CD8-positive, alpha-beta memory T cell (primary cell): ENCODE measurements around the gene PLD6. TPM values are rescaled to one million over a fixed set of nuclear protein-coding genes. Genes with fewer than 3 reads are reported as not detected.

Experiments
- CTCF ChIA-PET: fragments of 350-600 bp; sonication (Branson Sonifier 250); formaldehyde crosslinking; loops from one replicate; lab custom pipeline; 2021; ENCODE audit warnings: antibody characterized with exemption; lab: Charles Lee
- POLR2A ChIA-PET: fragments of 350-600 bp; sonication (Branson Sonifier 250); formaldehyde crosslinking; loops from one replicate; lab custom pipeline; 2021; ENCODE audit warnings: antibody characterized with exemption; lab: Charles Lee
- DNase-seq, 5 donors: peaks; one replicate each; pipeline versions ENCODE4 v3.0.0 to v3.0.0-alpha.2; 2020 to 2022; ENCODE audit warnings: mixed read lengths in 1 of 5
- H3K27ac ChIP-seq: one replicate; pipeline ENCODE4 v1.7.0; 2013; ENCODE audit warnings: low read depth, mild to moderate bottlenecking, low read length, moderate library complexity
- H3K27me3 ChIP-seq: 2 replicates; pipeline ENCODE4 v1.7.0; 2013; ENCODE audit warnings: low read length, mild to moderate bottlenecking; ENCODE audit not compliant: insufficient read depth, poor library complexity, severe bottlenecking
- H3K36me3 ChIP-seq: 2 replicates; pipeline ENCODE4 v1.7.0; 2013; ENCODE audit warnings: mild to moderate bottlenecking, low read length, moderate library complexity; ENCODE audit not compliant: insufficient read depth
- H3K4me1 ChIP-seq: 2 replicates; pipeline ENCODE4 v1.7.0; 2013; ENCODE audit warnings: mild to moderate bottlenecking, low read length, moderate library complexity; ENCODE audit not compliant: insufficient read depth
- H3K4me3 ChIP-seq: 2 replicates; pipeline ENCODE4 v1.7.0; 2013; ENCODE audit warnings: mild to moderate bottlenecking, low read length
- H3K9me3 ChIP-seq: 2 replicates; pipeline ENCODE4 v1.7.0; 2013; ENCODE audit warnings: mild to moderate bottlenecking, low read length
- H3K27ac Mint-ChIP-seq, 8 donors: one replicate each; pipeline ENCODE4 v1.8.0; 2020 to 2021; ENCODE audit warnings: mixed read lengths in 8 of 8, mild to moderate bottlenecking in 6 of 8, inconsistent platforms in 3 of 8, moderate library complexity in 3 of 8
- H3K27me3 Mint-ChIP-seq, 2 donors: one replicate each; pipeline ENCODE4 v1.8.0; 2020 to 2021; ENCODE audit warnings: mixed read lengths in 2 of 2, mild to moderate bottlenecking in 1 of 2, moderate library complexity in 1 of 2
- H3K36me3 Mint-ChIP-seq, 3 donors: one replicate each; pipeline ENCODE4 v1.8.0; 2020 to 2021; ENCODE audit warnings: mixed read lengths in 3 of 3, inconsistent platforms in 1 of 3, mild to moderate bottlenecking in 1 of 3
- H3K4me1 Mint-ChIP-seq, 3 donors: one replicate each; pipeline ENCODE4 v1.8.0; 2020 to 2021; ENCODE audit warnings: mixed read lengths in 3 of 3, inconsistent platforms in 1 of 3, mild to moderate bottlenecking in 1 of 3
- H3K4me3 Mint-ChIP-seq, 7 donors: one replicate each; pipeline ENCODE4 v1.8.0; 2020 to 2021; ENCODE audit warnings: mixed read lengths in 7 of 7, mild to moderate bottlenecking in 6 of 7, moderate library complexity in 4 of 7, inconsistent platforms in 2 of 7
- H3K9me3 Mint-ChIP-seq, 5 donors: one replicate each; pipeline ENCODE4 v1.8.0; 2020 to 2022; ENCODE audit warnings: mixed read lengths in 5 of 5, mild to moderate bottlenecking in 3 of 5, moderate library complexity in 2 of 5, inconsistent platforms in 1 of 5
- polyA plus RNA-seq: library from polyadenylated mRNA; unstranded; fragments of 300-500 nt; fragmentation: Illumina TruSeq; gene quantifications from one replicate; pipeline ENCODE4 v1.2.3, GENCODE V29; 2021
- total RNA-seq, 2 experiments: library from RNA; stranded (reverse); gene quantifications; one replicate each; pipeline ENCODE4 v1.2.3, GENCODE V29; 2021

The PLD6 gene
- total and polyA plus RNA-seq, 3 experiments from 2014 or later = 6.9 to 28.4 (median 26.5) TPM

DNA sequence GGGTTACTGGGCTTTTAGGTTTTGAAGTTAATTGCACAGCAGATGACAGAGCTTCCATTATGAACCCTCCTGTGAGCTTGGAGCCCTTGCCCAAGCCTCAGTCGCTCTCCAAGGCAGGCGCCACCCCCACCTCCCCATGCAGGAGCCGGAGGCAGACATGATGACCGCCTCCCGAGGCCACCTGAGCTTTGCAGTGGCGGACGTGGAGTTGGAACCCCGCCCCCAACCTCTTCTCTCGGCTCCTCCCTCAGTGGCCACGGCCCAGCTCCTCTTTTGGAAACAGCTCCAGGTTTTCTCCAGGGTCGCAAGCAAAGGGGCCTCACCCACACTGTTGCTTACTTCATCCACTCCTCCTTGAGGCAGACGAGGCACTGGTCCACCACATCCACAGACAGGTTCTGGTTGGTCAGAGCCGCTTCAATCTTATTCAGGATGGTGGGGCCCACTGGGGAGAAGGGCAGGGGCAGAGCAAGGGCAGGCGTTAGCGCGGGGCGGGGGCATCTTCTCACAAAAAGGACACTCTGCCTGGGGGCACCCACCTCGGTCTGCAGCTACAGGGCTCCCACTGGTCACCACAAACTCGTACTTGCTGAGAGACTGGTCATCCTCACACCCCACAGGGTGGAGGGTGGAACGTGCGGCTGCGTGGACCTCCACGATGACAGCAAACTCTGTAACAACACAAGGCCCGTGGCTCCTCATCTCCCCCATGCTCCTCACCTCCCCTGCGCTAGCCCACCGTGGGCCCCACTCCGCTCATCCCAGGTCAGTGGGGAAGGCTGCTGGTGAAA lies 8.7 kb upstream of the PLD6 start:
- no peaks in the 10 kb centered on the region for H3K4me1 Mint-ChIP-seq
- no peak overlapping the region for H3K4me3 ChIP-seq
- ChIA-PET CTCF (no interaction called here), POLR2A (no interaction called here)
- H3K27ac ChIP-seq = no peak overlapping the region
- H3K4me1 ChIP-seq = no peaks in the 10 kb centered on the region
- no peaks in the 10 kb centered on the region for H3K9me3 ChIP-seq
- no peaks in the 10 kb centered on the region for H3K27me3 Mint-ChIP-seq
- H3K27me3 ChIP-seq = no peaks in the 10 kb centered on the region
- H3K4me3 Mint-ChIP-seq = no peak overlapping the region
- peaks cover 4 to 69% (median 12%) of the 10 kb centered on the region in 3 donors for H3K36me3 Mint-ChIP-seq
- DNase-seq = no peak
- H3K27ac Mint-ChIP-seq = peak overlapping the region in 1 of 8 donors; percentile 74
- no peaks in the 10 kb centered on the region for H3K9me3 Mint-ChIP-seq
- H3K36me3 ChIP-seq = peaks cover 18% of the 10 kb centered on the region

- peaks cover 18% of the 10 kb centered on the region for H3K36me3 ChIP-seq
- H3K4me3 ChIP-seq = no peak overlapping the region
- H3K27me3 Mint-ChIP-seq = no peaks in the 10 kb centered on the region
- no peaks in the 10 kb centered on the region for H3K4me1 ChIP-seq
- H3K9me3 Mint-ChIP-seq = no peaks in the 10 kb centered on the region
- no peaks in the 10 kb centered on the region for H3K4me1 Mint-ChIP-seq
- H3K27me3 ChIP-seq = no peaks in the 10 kb centered on the region
- H3K27ac Mint-ChIP-seq = no peak overlapping the region
- no peak overlapping the region for H3K27ac ChIP-seq
- ChIA-PET CTCF (interaction anchor here (1.4 kb wide), 1 partner anchor 13 kb away, joined by 3 read pairs; no protein-coding TSS in a partner anchor), POLR2A (no interaction called here)
- H3K4me3 Mint-ChIP-seq = no peak overlapping the region
- no peak for DNase-seq
- H3K36me3 Mint-ChIP-seq = peaks cover 4 to 62% (median 11%) of the 10 kb centered on the region in 3 donors
- no peaks in the 10 kb centered on the region for H3K9me3 ChIP-seq
These were observed 7.6 kb upstream of the PLD6 start for GRCh38 chr17:17213775-17214174.

- H3K27me3 Mint-ChIP-seq = peaks cover 0 to 3% of the 10 kb centered on the region in 2 donors
- Histone ChIP-seq H3K9me3 (no peaks in the 10 kb centered on the region), H3K27ac (no peak overlapping the region), H3K27me3 (no peaks in the 10 kb centered on the region), H3K36me3 (peaks cover 3% of the 10 kb centered on the region), H3K4me3 (no peak overlapping the region), H3K4me1 (peaks cover 31% of the 10 kb centered on the region)
- DNase-seq = peak in 1 of 5 donors; percentile 27
- ChIA-PET CTCF (interaction anchor here (1.1 kb wide), 1 partner anchor 29 kb away, joined by 3 read pairs; no protein-coding TSS in a partner anchor), POLR2A (no interaction called here)
- H3K4me1 Mint-ChIP-seq = peaks cover 25 to 36% (median 26%) of the 10 kb centered on the region in 3 donors
- peaks cover 0 to 15% (median 2%) of the 10 kb centered on the region in 3 donors for H3K36me3 Mint-ChIP-seq
- H3K9me3 Mint-ChIP-seq = no peaks in the 10 kb centered on the region
- H3K27ac Mint-ChIP-seq = peak overlapping the region in 6 of 8 donors; percentile 9 to 94 (median 26)
- peak overlapping the region in 1 of 7 donors; percentile 38 for H3K4me3 Mint-ChIP-seq
These were observed 1.9 kb upstream of the PLD6 start for GRCh38 chr17:17207998-17208397.

- Histone ChIP-seq H3K4me3 (no peak overlapping the region), H3K9me3 (no peaks in the 10 kb centered on the region), H3K4me1 (peaks cover 31% of the 10 kb centered on the region), H3K36me3 (peaks cover 4% of the 10 kb centered on the region), H3K27ac (no peak overlapping the region), H3K27me3 (no peaks in the 10 kb centered on the region)
- H3K27me3 Mint-ChIP-seq = peaks cover 0 to 3% of the 10 kb centered on the region in 2 donors
- POLR2A ChIA-PET = no interaction called here
- peak overlapping the region; percentile 78 to 97 (median 88) for H3K27ac Mint-ChIP-seq
- CTCF ChIA-PET = interaction anchor here (0.6 to 1.2 kb wide), 3 partner anchors 28 to 103 kb away, joined by 3 to 4 read pairs (median 4); no protein-coding TSS in a partner anchor
- peaks cover 25 to 42% (median 34%) of the 10 kb centered on the region in 3 donors for H3K4me1 Mint-ChIP-seq
- H3K36me3 Mint-ChIP-seq = peaks cover 0 to 18% (median 3%) of the 10 kb centered on the region in 3 donors
- H3K4me3 Mint-ChIP-seq = peak overlapping the region in 6 of 7 donors; percentile 32 to 77 (median 50)
- no peak for DNase-seq
- H3K9me3 Mint-ChIP-seq = no peaks in the 10 kb centered on the region
These were observed 791 bp upstream of the PLD6 start for GRCh38 chr17:17206913-17207335.

GRCh38 chr17:17205368-17206123 lies 587 bp downstream of the PLD6 start:
- peaks cover 31% of the 10 kb centered on the region for H3K4me1 ChIP-seq
- no peaks in the 10 kb centered on the region for H3K9me3 ChIP-seq
- peaks cover 0 to 3% of the 10 kb centered on the region in 2 donors for H3K27me3 Mint-ChIP-seq
- peak; percentile 42 to 71 (median 46) for DNase-seq
- H3K27me3 ChIP-seq = no peaks in the 10 kb centered on the region
- peak overlapping the region; percentile 86 to 94 (median 89) for H3K4me3 Mint-ChIP-seq
- H3K27ac Mint-ChIP-seq = peak overlapping the region; percentile 87 to 98 (median 94)
- H3K36me3 Mint-ChIP-seq = peaks cover 0 to 25% (median 3%) of the 10 kb centered on the region in 3 donors
- H3K36me3 ChIP-seq = peaks cover 10% of the 10 kb centered on the region
- peak overlapping the region; percentile 57 for H3K27ac ChIP-seq
- H3K9me3 Mint-ChIP-seq = no peaks in the 10 kb centered on the region
- H3K4me1 Mint-ChIP-seq = peaks cover 25 to 42% (median 34%) of the 10 kb centered on the region in 3 donors
- ChIA-PET POLR2A (interaction anchor here (1.7 kb wide), 1 partner anchor 86 kb away, joined by 4 read pairs; no protein-coding TSS in a partner anchor), CTCF (interaction anchor here (1.0 to 1.1 kb wide), 2 partner anchors 22 to 25 kb away, joined by 3 to 4 read pairs; no protein-coding TSS in a partner anchor)
- H3K4me3 ChIP-seq = peak overlapping the region; percentile 68

DNA sequence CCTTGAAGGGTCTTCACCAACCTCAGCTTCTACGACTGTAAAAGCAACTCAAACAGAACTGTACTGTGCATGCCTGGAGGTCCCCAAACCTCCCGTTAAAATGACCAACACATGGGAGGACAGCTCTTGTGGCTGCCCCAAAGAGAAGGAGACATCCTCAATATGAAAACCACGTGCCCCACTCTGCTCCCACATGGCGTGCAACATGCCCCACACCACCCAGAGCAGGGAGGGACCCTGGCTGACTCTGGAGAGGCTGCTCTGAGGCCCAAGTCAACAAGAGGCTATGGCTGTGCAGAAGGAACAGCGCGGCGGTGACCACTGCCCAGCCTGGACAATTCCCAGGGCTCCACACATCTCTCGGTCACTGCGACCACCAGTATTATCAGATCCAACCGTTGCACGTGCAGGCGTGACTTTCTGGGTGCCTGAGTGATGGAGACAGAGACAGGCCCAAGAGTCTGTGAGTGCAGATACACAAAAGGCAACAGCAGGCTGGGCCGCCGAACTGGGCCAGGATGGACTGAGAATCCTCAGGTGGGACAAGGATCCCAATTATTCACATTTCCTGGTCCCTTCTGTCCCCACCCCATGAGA lies 1.4 kb downstream of the PLD6 start:
- peak overlapping the region; percentile 68 for H3K4me3 ChIP-seq
- Mint-ChIP-seq H3K9me3 (no peaks in the 10 kb centered on the region), H3K36me3 (peaks cover 0 to 26% (median 3%) of the 10 kb centered on the region in 3 donors), H3K4me1 (peaks cover 25 to 42% (median 34%) of the 10 kb centered on the region in 3 donors), H3K4me3 (peak overlapping the region; percentile 86 to 94 (median 89)), H3K27me3 (peaks cover 0 to 3% of the 10 kb centered on the region in 2 donors), H3K27ac (peak overlapping the region; percentile 87 to 98 (median 94))
- ChIA-PET POLR2A (interaction anchor here (0.6 to 1.7 kb wide), 2 partner anchors 76 to 85 kb away, joined by 4 read pairs; no protein-coding TSS in a partner anchor), CTCF (no interaction called here)
- H3K4me1 ChIP-seq = peaks cover 31% of the 10 kb centered on the region
- no peaks in the 10 kb centered on the region for H3K27me3 ChIP-seq
- no peaks in the 10 kb centered on the region for H3K9me3 ChIP-seq
- DNase-seq = no peak
- peak overlapping the region; percentile 57 for H3K27ac ChIP-seq
- peaks cover 10% of the 10 kb centered on the region for H3K36me3 ChIP-seq

DNA sequence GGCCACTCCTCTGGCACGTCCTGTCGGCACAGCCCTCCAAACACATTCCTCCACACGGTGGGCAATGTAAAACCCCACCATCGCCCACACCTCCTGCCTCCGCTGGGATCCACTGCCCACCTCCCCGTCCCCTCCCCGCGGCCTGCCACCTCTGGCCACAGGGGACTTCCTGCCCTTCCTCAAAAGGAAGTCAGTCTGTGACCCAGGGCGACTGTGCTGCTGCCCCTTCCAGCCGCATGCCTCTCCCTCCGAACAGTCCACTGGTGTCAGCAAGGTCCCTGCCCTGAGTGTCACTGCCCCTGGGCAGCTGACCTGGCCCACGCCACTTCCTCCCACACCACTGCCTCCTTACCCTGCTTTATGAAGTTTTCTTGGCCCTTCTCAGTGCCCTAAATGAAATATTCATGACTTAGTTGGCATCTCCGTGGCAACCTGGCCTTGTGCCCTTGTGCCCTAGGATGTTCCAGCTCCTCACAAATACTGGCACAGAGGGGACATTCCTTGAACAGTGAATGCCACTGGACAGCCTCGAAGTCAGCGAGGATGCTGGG lies 2.0 kb downstream of the PLD6 start:
- Histone ChIP-seq H3K4me3 (no peak overlapping the region), H3K9me3 (no peaks in the 10 kb centered on the region), H3K36me3 (peaks cover 10% of the 10 kb centered on the region), H3K27me3 (no peaks in the 10 kb centered on the region), H3K27ac (no peak overlapping the region), H3K4me1 (peaks cover 31% of the 10 kb centered on the region)
- Mint-ChIP-seq H3K36me3 (peaks cover 0 to 26% (median 3%) of the 10 kb centered on the region in 3 donors), H3K9me3 (no peaks in the 10 kb centered on the region), H3K4me1 (peaks cover 25 to 42% (median 34%) of the 10 kb centered on the region in 3 donors), H3K4me3 (peak overlapping the region; percentile 86 to 94 (median 89)), H3K27me3 (peaks cover 0 to 3% of the 10 kb centered on the region in 2 donors), H3K27ac (peak overlapping the region in 7 of 8 donors; percentile 77 to 97 (median 93))
- peak in 1 of 5 donors; percentile 18 for DNase-seq
- POLR2A ChIA-PET = interaction anchor here (0.6 kb wide), 1 partner anchor 76 kb away, joined by 4 read pairs; no protein-coding TSS in a partner anchor
- CTCF ChIA-PET = no interaction called here
